HCT116 (cell line): ENCODE measurements around the gene ZNF451. TPM values are rescaled to one million over a fixed set of nuclear protein-coding genes. Genes with fewer than 3 reads are reported as not detected.

ENCODE experiments used
- ATAC-seq: fragments of 200-7000 bp; cut with Tn5 transposase; 2 replicates; pipeline ENCODE4 v1.9.1; 2020; ENCODE audit warnings: mild to moderate bottlenecking, moderate library complexity
- BruUV-seq: library from RNA; stranded (reverse); fragments of 400-500 nt; replicated peaks from 2 replicates; lab custom pipeline; 2021; lab: Mats Ljungman, UMichigan
- CTCF ChIA-PET: fragments of 300-600 bp; sonication (Branson Sonifier 250); formaldehyde crosslinking; loops from one replicate; lab custom pipeline; 2021; ENCODE audit warnings: antibody characterized with exemption; lab: Charles Lee
- POLR2A ChIA-PET: fragments of 300-600, 350-600 bp; sonication (Branson Sonifier 250); formaldehyde crosslinking; loops from one replicate; lab custom pipeline; 2021; ENCODE audit warnings: antibody characterized with exemption; lab: Charles Lee
- RAD21 ChIA-PET, 2 experiments: fragments of 300-600 bp; sonication (Branson Sonifier 250); formaldehyde crosslinking; loops; one replicate each; lab custom pipeline; 2023; ENCODE audit warnings: low total read pairs in 2 of 2; ENCODE audit not compliant: uncharacterized antibody in 2 of 2, unreplicated experiment in 2 of 2, low non-redundant PET in 1 of 2; lab: Charles Lee
- DNase-seq: peaks from one replicate; pipeline ENCODE4 v3.0.0-alpha.2; 2010; ENCODE audit warnings: low read depth, low spot score
- H2AFZ ChIP-seq: fragments of 200-600 bp; shearing (Covaris generic), sonication (generic); 2 replicates; pipeline ENCODE4 v1.6.1; 2017; ENCODE audit warnings: low read depth, mixed run types, mixed read lengths, antibody characterized with exemption, low read length; ENCODE audit not compliant: poor library complexity, severe bottlenecking
- H3K27ac ChIP-seq: 2 replicates; pipeline ENCODE4 v1.5.1; 2012; ENCODE audit warnings: low read depth, low read length
- H3K27me3 ChIP-seq: fragments of 200-600 bp; sonication (generic); 2 replicates; pipeline ENCODE4 v1.6.1; 2016; ENCODE audit warnings: mixed run types, low read length, mixed read lengths; ENCODE audit not compliant: insufficient read depth
- H3K36me3 ChIP-seq, 2 experiments: fragments of 200-500 bp in 1 of 2; fragments of 200-600 bp in 1 of 2; sonication (Bioruptor generic) in 1 of 2; sonication (generic) in 1 of 2; 2 replicates each; pipeline versions ENCODE4 v1.5.1 to v1.6.1; 2014 to 2016; ENCODE audit warnings: low read length in 2 of 2, inconsistent platforms in 1 of 2, mixed read lengths in 1 of 2, mixed run types in 1 of 2; ENCODE audit not compliant: insufficient read depth in 2 of 2, control insufficient read depth in 1 of 2
- H3K4me1 ChIP-seq, 2 experiments: fragments of 200-600 bp in 1 of 2; sonication (generic) in 1 of 2; 2 replicates each; pipeline versions ENCODE4 v1.5.1 to v1.6.1; 2012 to 2017; ENCODE audit warnings: low read length in 2 of 2, inconsistent platforms in 1 of 2, mild to moderate bottlenecking in 1 of 2, mixed read lengths in 1 of 2, mixed run types in 1 of 2, moderate library complexity in 1 of 2; ENCODE audit not compliant: insufficient read depth in 2 of 2, control insufficient read depth in 1 of 2
- H3K4me2 ChIP-seq: fragments of 200-600 bp; sonication (generic); 2 replicates; pipeline ENCODE4 v1.6.1; 2017; ENCODE audit warnings: mixed run types, low read length, mixed read lengths
- H3K4me3 ChIP-seq, 2 experiments: fragments of 200-600 bp in 1 of 2; sonication (generic) in 1 of 2; replicated peaks in 1 of 2; 2 replicates each; pipeline ENCODE4 v1.5.1; 2011 to 2016; ENCODE audit warnings: low read length in 2 of 2, control low read depth in 1 of 2, low read depth in 1 of 2, mild to moderate bottlenecking in 1 of 2, mixed read lengths in 1 of 2, mixed run types in 1 of 2
- H3K79me2 ChIP-seq: fragments of 200-600 bp; sonication (generic); 2 replicates; pipeline ENCODE4 v1.6.1; 2017; ENCODE audit warnings: mild to moderate bottlenecking, mixed run types, low read length, moderate library complexity, mixed read lengths; ENCODE audit not compliant: insufficient read depth
- H3K9ac ChIP-seq: fragments of 200-600 bp; sonication (generic); 2 replicates; pipeline ENCODE4 v1.6.1; 2016; ENCODE audit warnings: low read length, mixed read lengths
- H3K9me2 ChIP-seq: fragments of 200-600 bp; sonication (generic), shearing (Covaris generic); 2 replicates; pipeline ENCODE4 v1.6.1; 2017; ENCODE audit warnings: mixed run types, mild to moderate bottlenecking, moderate library complexity; ENCODE audit not compliant: insufficient read depth
- H3K9me3 ChIP-seq, 2 experiments: fragments of 200-500 bp in 1 of 2; fragments of 200-600 bp in 1 of 2; sonication (Bioruptor generic) in 1 of 2; sonication (generic) in 1 of 2; 2 replicates each; pipeline ENCODE4 v1.6.1; 2014 to 2017; ENCODE audit warnings: low read length in 2 of 2, mixed read lengths in 2 of 2, inconsistent platforms in 1 of 2, low read depth in 1 of 2, mild to moderate bottlenecking in 1 of 2, mixed run types in 1 of 2, moderate library complexity in 1 of 2; ENCODE audit not compliant: control insufficient read depth in 1 of 2, insufficient read depth in 1 of 2
- H4K20me1 ChIP-seq: fragments of 200-600 bp; sonication (generic), shearing (Covaris generic); 2 replicates; pipeline ENCODE4 v1.6.1; 2017; ENCODE audit warnings: mixed run types, mild to moderate bottlenecking, moderate library complexity; ENCODE audit not compliant: insufficient read depth
- CEBPB ChIP-seq: IDR thresholded peaks from 2 replicates; pipeline ENCODE4 v1.6.1; 2012; ENCODE audit warnings: low read depth
- CTCF ChIP-seq, 3 experiments: fragments of 200-600 bp in 1 of 3; sonication (generic) in 1 of 3; IDR thresholded peaks in 2 of 3; conservative IDR thresholded peaks in 1 of 3; 2 replicates each; pipeline ENCODE4 v1.5.1; 2012 to 2017; ENCODE audit warnings: low read depth in 2 of 3, low read length in 2 of 3, antibody characterized with exemption in 1 of 3, borderline replicate concordance in 1 of 3, control low read depth in 1 of 3, mild to moderate bottlenecking in 1 of 3, mixed read lengths in 1 of 3, mixed run types in 1 of 3, moderate library complexity in 1 of 3; ENCODE audit not compliant: insufficient read depth in 1 of 3
- EGR1 ChIP-seq: IDR thresholded peaks from 2 replicates; pipeline ENCODE4 v1.6.1; 2012; ENCODE audit warnings: low read depth
- ELF1 ChIP-seq: IDR thresholded peaks from 2 replicates; pipeline ENCODE4 v1.6.1; 2012; ENCODE audit warnings: low read depth, borderline replicate concordance
- EZH2 ChIP-seq: fragments of 200-600 bp; sonication (generic); IDR thresholded peaks from 2 replicates; pipeline ENCODE4 v1.6.1; 2017; ENCODE audit warnings: antibody characterized with exemption, mixed run types
- EZH2phosphoT487 ChIP-seq: fragments of 200-600 bp; IDR thresholded peaks from 2 replicates; pipeline ENCODE4 v1.6.1; 2018; ENCODE audit warnings: antibody characterized with exemption, borderline replicate concordance
- FOSL1 ChIP-seq: IDR thresholded peaks from 2 replicates; pipeline ENCODE4 v1.6.1; 2012; ENCODE audit warnings: low read depth
- JUND ChIP-seq: IDR thresholded peaks from 2 replicates; pipeline ENCODE4 v1.6.1; 2012
- POLR2AphosphoS5 ChIP-seq: IDR thresholded peaks from 2 replicates; pipeline ENCODE4 v1.6.1; 2011; ENCODE audit warnings: mild to moderate bottlenecking, low read depth, low read length, moderate library complexity
- RAD21 ChIP-seq: IDR thresholded peaks from 2 replicates; pipeline ENCODE4 v1.6.1; 2012; ENCODE audit warnings: low read depth, mild to moderate bottlenecking
- REST ChIP-seq: IDR thresholded peaks from 2 replicates; pipeline ENCODE4 v1.6.1; 2012; ENCODE audit warnings: low read depth
- SIN3A ChIP-seq: IDR thresholded peaks from 2 replicates; pipeline ENCODE4 v1.6.1; 2012; ENCODE audit warnings: low read depth
- SP1 ChIP-seq: IDR thresholded peaks from 2 replicates; pipeline ENCODE4 v1.6.1; 2012; ENCODE audit warnings: low read depth
- SRF ChIP-seq: IDR thresholded peaks from 2 replicates; pipeline ENCODE4 v1.6.1; 2012; ENCODE audit warnings: low read depth
- YY1 ChIP-seq: IDR thresholded peaks from 2 replicates; pipeline ENCODE4 v1.6.1; 2011; ENCODE audit warnings: low read length, low read depth, moderate library complexity, mild to moderate bottlenecking; ENCODE audit not compliant: insufficient replicate concordance; ENCODE audit errors: extremely low read depth
- ZBTB33 ChIP-seq: IDR thresholded peaks from 2 replicates; pipeline ENCODE4 v1.6.1; 2011; ENCODE audit warnings: mild to moderate bottlenecking, low read length, moderate library complexity; ENCODE audit not compliant: insufficient replicate concordance; ENCODE audit errors: extremely low read depth
- intact Hi-C: fragments of 100-400 bp; cut with micrococcal nuclease; formaldehyde crosslinking; loops from 2 replicates; pipeline ENCODE4 v1.10.0; 2022
- total RNA-seq: library from RNA; stranded (reverse); gene quantifications from one replicate; pipeline ENCODE4 v1.2.1, GENCODE V29; 2021; ENCODE audit not compliant: unreplicated experiment
- TF ChIP-seq, protein P1 (sequence below): IDR thresholded peaks from 2 replicates; pipeline ENCODE4 v1.6.1; 2012
- TF ChIP-seq, protein P2 (sequence below): IDR thresholded peaks from 2 replicates; pipeline ENCODE4 v1.6.1; 2012

Gene ZNF451
- total RNA-seq, 1 experiment from 2014 or later: 49.1 TPM

- H3K9ac ChIP-seq: no peak overlapping the region
- no peak for TF ChIP-seq POLR2AphosphoS5
- TF ChIP-seq RAD21: no peak
- TF ChIP-seq JUND: no peak
- TF ChIP-seq FOSL1: no peak
- TF ChIP-seq, protein P1, sequence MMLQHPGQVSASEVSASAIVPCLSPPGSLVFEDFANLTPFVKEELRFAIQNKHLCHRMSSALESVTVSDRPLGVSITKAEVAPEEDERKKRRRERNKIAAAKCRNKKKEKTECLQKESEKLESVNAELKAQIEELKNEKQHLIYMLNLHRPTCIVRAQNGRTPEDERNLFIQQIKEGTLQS: no peak
- TF ChIP-seq, protein P2, sequence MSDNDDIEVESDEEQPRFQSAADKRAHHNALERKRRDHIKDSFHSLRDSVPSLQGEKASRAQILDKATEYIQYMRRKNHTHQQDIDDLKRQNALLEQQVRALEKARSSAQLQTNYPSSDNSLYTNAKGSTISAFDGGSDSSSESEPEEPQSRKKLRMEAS: no peak
- TF ChIP-seq SP1: no peak
- no peak for TF ChIP-seq SRF
- TF ChIP-seq EZH2phosphoT487: no peak
- no peak for TF ChIP-seq CTCF (IDR thresholded peaks at IDR 0.05 in 2 of 3, conservative IDR thresholded peaks at IDR 0.05 in 1 of 3; ENCODE audit: borderline replicate concordance in 1 of 3, insufficient read depth in 1 of 3, low read depth in 2 of 3, low read length in 2 of 3)
- TF ChIP-seq EZH2: no peak
- no peak for TF ChIP-seq CEBPB
- no peak for TF ChIP-seq REST
- no peak for TF ChIP-seq YY1
- TF ChIP-seq ZBTB33: no peak
- TF ChIP-seq EGR1: no peak
- TF ChIP-seq SIN3A: no peak
- no peak for TF ChIP-seq ELF1
- TF ChIP-seq, all 23 proteins: peak for 0
- ATAC-seq (no peak), DNase-seq (no peak)
- no peak overlapping the region for H2AFZ ChIP-seq
- ChIA-PET RAD21 (no interaction called here), CTCF (no interaction called here), POLR2A (interaction anchor here (1.0 kb wide), 1 partner anchor 13 kb away, joined by 4 read pairs; no protein-coding TSS in a partner anchor)
- H3K4me1 ChIP-seq: no peaks in the 10 kb centered on the region
- H3K27me3 ChIP-seq: no peaks in the 10 kb centered on the region
- H3K79me2 ChIP-seq: peaks cover 18% of the 10 kb centered on the region
- H3K9me3 ChIP-seq: no peaks in the 10 kb centered on the region
- no TSS peak for BruUV-seq
- no peaks in the 10 kb centered on the region for H3K9me2 ChIP-seq
- no peaks in the 10 kb centered on the region for H3K36me3 ChIP-seq
- no peak overlapping the region for H3K4me3 ChIP-seq
- H3K4me2 ChIP-seq: no peak overlapping the region
- intact Hi-C loops: no loop called here
- no peak overlapping the region for H3K27ac ChIP-seq
- no peaks in the 10 kb centered on the region; the same call in 1 of the 2 replicates for H4K20me1 ChIP-seq
These were observed 117.9 kb downstream of the ZNF451 start for GRCh38 chr6:57207872-57208271.
